ENCODE measurements around the gene MYO1A. TPM values are rescaled to one million over a fixed set of nuclear protein-coding genes. Genes with fewer than 3 reads are reported as not detected.

MYO1A gene
- total and polyA plus RNA-seq, 10 of the 15 experiments (the other 5 are each of a cell fraction or from before 2014, with no cell fraction given) = 0.01 to 0.34 (median 0.15) TPM; not detected in 2

DNA sequence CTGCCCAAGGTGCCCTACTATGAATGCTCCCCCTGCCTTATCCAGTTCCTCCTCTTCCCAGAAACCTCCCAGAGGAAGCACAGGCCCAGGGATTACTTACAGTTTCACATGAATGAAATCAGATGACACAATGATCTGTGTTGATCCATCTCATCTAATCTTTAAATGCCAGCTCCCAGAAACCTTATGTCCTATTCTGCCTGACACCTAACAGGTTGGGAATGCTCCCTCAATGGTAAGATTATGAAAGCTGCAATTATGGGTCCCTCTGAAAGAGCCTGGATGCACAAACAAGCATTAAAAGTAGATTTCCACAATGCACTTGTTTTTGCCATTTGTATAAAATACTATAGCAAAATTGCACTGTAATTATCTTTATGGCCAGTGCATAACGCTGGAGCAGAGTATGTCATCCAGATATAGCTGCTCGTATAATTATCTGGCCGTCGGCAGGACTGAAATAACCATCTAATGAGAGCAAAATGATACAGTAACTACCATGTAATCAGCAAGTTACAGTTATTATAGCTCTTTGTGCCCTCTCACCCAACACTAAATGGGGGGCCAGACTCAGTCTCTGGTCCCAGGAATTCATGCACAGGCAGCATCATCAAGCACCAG lies 39.2 kb downstream of the MYO1A start (continued):
- TF ChIP-seq, protein P1, sequence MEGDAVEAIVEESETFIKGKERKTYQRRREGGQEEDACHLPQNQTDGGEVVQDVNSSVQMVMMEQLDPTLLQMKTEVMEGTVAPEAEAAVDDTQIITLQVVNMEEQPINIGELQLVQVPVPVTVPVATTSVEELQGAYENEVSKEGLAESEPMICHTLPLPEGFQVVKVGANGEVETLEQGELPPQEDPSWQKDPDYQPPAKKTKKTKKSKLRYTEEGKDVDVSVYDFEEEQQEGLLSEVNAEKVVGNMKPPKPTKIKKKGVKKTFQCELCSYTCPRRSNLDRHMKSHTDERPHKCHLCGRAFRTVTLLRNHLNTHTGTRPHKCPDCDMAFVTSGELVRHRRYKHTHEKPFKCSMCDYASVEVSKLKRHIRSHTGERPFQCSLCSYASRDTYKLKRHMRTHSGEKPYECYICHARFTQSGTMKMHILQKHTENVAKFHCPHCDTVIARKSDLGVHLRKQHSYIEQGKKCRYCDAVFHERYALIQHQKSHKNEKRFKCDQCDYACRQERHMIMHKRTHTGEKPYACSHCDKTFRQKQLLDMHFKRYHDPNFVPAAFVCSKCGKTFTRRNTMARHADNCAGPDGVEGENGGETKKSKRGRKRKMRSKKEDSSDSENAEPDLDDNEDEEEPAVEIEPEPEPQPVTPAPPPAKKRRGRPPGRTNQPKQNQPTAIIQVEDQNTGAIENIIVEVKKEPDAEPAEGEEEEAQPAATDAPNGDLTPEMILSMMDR (IDR thresholded peaks at IDR 0.05 in 2 of 3, conservative IDR thresholded peaks at IDR 0.05 in 1 of 3; ENCODE audit: control insufficient read depth in 2 of 3, extremely low read depth in 1 of 3, insufficient read depth in 1 of 3, low read depth in 3 of 3, low read length in 3 of 3) = no peak
- TF ChIP-seq HDAC6 (IDR thresholded peaks at IDR 0.05; ENCODE audit: unreplicated experiment) (no peak), HSF1 (IDR thresholded peaks at IDR 0.05; ENCODE audit: low read depth, low read length) (no peak)

DNA sequence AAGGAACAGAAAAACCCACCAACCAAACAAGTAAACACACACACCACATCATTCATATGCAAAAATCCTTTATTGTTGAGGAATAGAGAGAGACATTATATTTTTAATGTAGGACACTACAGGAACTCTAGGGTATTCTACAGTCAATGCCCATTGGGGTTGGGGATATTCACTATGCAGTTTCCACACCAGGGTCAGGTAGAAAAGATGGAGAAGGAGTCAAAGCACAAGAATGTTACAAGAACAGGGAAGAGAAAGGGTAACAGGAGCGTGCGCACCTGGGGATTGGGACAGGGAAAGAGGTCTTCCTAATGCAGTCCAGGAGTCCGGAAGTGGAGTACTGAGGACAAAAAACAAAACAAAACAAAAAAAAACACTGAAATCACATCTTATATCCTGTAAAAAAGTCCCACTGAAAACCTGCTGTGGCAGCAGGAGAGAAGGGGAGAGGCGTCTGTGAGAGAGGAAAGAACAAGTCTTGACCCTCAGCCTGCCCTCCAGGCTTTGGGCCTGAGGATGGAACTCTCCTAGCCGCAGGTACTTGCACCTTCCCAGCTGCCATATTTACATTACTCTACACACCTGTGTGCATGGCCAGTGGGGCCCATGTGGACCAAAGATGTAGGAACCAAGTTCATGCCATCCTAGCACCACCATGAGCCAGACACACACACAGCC lies 39.8 kb downstream of the MYO1A start:
- ChIA-PET CTCF (interaction anchor here (1.0 to 9.5 kb wide), 7 partner anchors 8 to 173 kb away, joined by 3 to 117 read pairs (median 5); partner anchors contain the start of gene STAT6), SMC1A (ENCODE audit: uncharacterized antibody, unreplicated experiment) (interaction anchor here (1.0 to 12.3 kb wide), 4 partner anchors 51 to 251 kb away, joined by 3 to 125 read pairs (median 46); partner anchors contain the start of genes HSD17B6 and STAT6), RAD21 (ENCODE audit: unreplicated experiment) (interaction anchor here (1.3 to 3.1 kb wide), 6 partner anchors 24 to 284 kb away, joined by 3 to 8 read pairs (median 4); partner anchors contain the start of genes NACA and STAT6), POLR2A (no interaction called here)
- Histone ChIP-seq H3K27ac (ENCODE audit: control insufficient read depth, insufficient read depth) (no peak overlapping the region), H3K36me3 (ENCODE audit: control insufficient read depth in 2 of 2, insufficient read depth in 2 of 2, low read length in 1 of 2) (no peaks in the 10 kb centered on the region), H3K9me3 (replicated peaks; ENCODE audit: control insufficient read depth, insufficient read depth, low read length) (no peaks in the 10 kb centered on the region), H3K9ac (ENCODE audit: control insufficient read depth, insufficient read depth, low read length) (no peak overlapping the region), H3K4me2 (ENCODE audit: control insufficient read depth, insufficient read depth) (no peak overlapping the region), H3K4me3 (no peak overlapping the region), H3K27me3 (replicated peaks in 1 of 2; ENCODE audit: control insufficient read depth in 2 of 2, insufficient read depth in 2 of 2, low read length in 1 of 2) (no peaks in the 10 kb centered on the region), H3K79me2 (ENCODE audit: control insufficient read depth, insufficient read depth, low read length) (peaks cover 6% of the 10 kb centered on the region), H4K20me1 (ENCODE audit: control insufficient read depth, insufficient read depth) (no peaks in the 10 kb centered on the region), H3K4me1 (ENCODE audit: control insufficient read depth, insufficient read depth, low read length) (peaks cover 26% of the 10 kb centered on the region), H2AFZ (ENCODE audit: control insufficient read depth, low read depth, low read length) (no peak overlapping the region)
- ATAC-seq (no peak), FAIRE-seq (no peak), DNase-seq (ENCODE audit: low read depth, low spot score) (no peak)
- WGBS (ENCODE audit: insufficient coverage, insufficient replicate concordance, low lambda C conversion rate, missing lambda C conversion rate) = 74% methylated on average over 5 of the region's 5 CpGs
- intact Hi-C loops (cut with micrococcal nuclease; ENCODE audit: unreplicated experiment) = loop anchor here (2.0 kb wide), 1 partner anchor 173 kb away; no protein-coding TSS in a partner anchor
- in situ Hi-C loops (cut with MboI) = no loop called here
- no TSS peak for BruUV-seq (replicated peaks)
- no peak for TF ChIP-seq PRDM15 (CRISPR knock-in tag; IDR thresholded peaks at IDR 0.05)
- TF ChIP-seq TARDBP (IDR thresholded peaks at IDR 0.05; ENCODE audit: borderline replicate concordance) = no peak
- no peak for TF ChIP-seq HDGF (IDR thresholded peaks at IDR 0.05)
- TF ChIP-seq NFIC (IDR thresholded peaks at IDR 0.05; ENCODE audit: low read depth, low read length) = no peak
- TF ChIP-seq E2F8 (IDR thresholded peaks at IDR 0.05; ENCODE audit: low read depth, partially characterized antibody) = no peak

Measured in GM12878 (cell line).